Epithelial cell of esophagus (primary cell): Measurements from ENCODE around the gene FTCDNL1.

Source experiments
- DNase-seq: peaks from one replicate; pipeline ENCODE4 v3.0.0; 2010; ENCODE audit warnings: low read depth
- H3K4me3 ChIP-seq: 2 replicates; pipeline ENCODE4 v1.5.1; 2011; ENCODE audit warnings: mild to moderate bottlenecking, low read length, control low read depth
- CTCF ChIP-seq: IDR thresholded peaks from 2 replicates; pipeline ENCODE4 v1.5.1; 2011; ENCODE audit warnings: low read depth, mild to moderate bottlenecking, low read length, control low read depth, inconsistent platforms; ENCODE audit not compliant: insufficient read depth; ENCODE audit errors: missing control alignments

FTCDNL1 gene

GRCh38 chr2:199874209-199874608 is 23.2 kb upstream of the FTCDNL1 start:
- TF ChIP-seq CTCF, result no peak

GRCh38 chr2:199870581-199870980 is 19.6 kb upstream of the FTCDNL1 start:
- H3K4me3 ChIP-seq, result no peak overlapping the region
- no peak for TF ChIP-seq CTCF
- DNase-seq, result no peak

More at GRCh38 chr2:199874209-199874608, 23.2 kb upstream of the FTCDNL1 start:
- H3K4me3 ChIP-seq, result no peak overlapping the region
- DNase-seq, result no peak

GRCh38 chr2:199869653-199870052 is 18.7 kb upstream of the FTCDNL1 start:
- no peak for DNase-seq
- no peak for TF ChIP-seq CTCF
- H3K4me3 ChIP-seq, result no peak overlapping the region

- no peak for DNase-seq
- no peak overlapping the region for H3K4me3 ChIP-seq
- TF ChIP-seq CTCF, result no peak
Measured at GRCh38 chr2:199869227-199869541, 18.2 kb upstream of the FTCDNL1 start.

GRCh38 chr2:199868431-199869226 is 17.6 kb upstream of the FTCDNL1 start:
- H3K4me3 ChIP-seq, result no peak overlapping the region
- DNase-seq, result no peak
- TF ChIP-seq CTCF, result no peak

- no peak overlapping the region for H3K4me3 ChIP-seq
- no peak for DNase-seq
- TF ChIP-seq CTCF, result no peak
Measured at GRCh38 chr2:199865905-199866304, 14.9 kb upstream of the FTCDNL1 start.

GRCh38 chr2:199862788-199863187 is 11.8 kb upstream of the FTCDNL1 start:
- H3K4me3 ChIP-seq, result no peak overlapping the region
- TF ChIP-seq CTCF, result no peak
- DNase-seq, result no peak
